PC-9 (cell line): ENCODE measurements around the gene TRIM26.

Source experiments
- CTCF ChIP-seq: fragments of 200-600 bp; sonication (generic); conservative IDR thresholded peaks from 2 replicates; pipeline ENCODE4 v1.6.1; 2017; ENCODE audit warnings: mixed run types, antibody characterized with exemption, mild to moderate bottlenecking, moderate library complexity
- EZH2 ChIP-seq: fragments of 200-600 bp; sonication (generic); IDR thresholded peaks from 2 replicates; pipeline ENCODE4 v1.8.0; 2017; ENCODE audit warnings: antibody characterized with exemption, low read depth

DNA sequence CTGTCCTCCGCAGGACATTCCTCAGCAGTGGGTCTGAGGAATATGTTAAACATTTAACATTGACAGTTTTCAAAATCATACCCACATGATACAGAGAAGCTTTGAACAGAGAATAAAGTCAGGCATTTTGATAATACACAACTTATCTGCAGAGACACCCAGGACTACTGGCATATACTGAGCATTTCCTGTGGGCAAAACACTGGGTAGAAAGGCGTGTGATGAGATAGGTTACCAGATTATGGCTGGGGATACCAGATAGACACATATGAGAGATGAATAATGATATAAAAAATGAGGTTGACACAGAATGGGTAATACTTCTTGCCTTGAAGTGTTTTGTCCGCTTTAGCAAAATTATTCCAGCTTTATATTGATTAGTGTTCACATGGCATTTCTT, 31.4 kb upstream of the TRIM26 start:
- TF ChIP-seq CTCF (no peak), EZH2 (no peak)
